Nephron (organoid): ENCODE data around the gene MED27.

Experiments used
- H3K27ac Mint-ChIP-seq, 3 experiments: 2 replicates each; pipeline ENCODE4 v1.8.0; 2020; ENCODE audit warnings: mixed read lengths in 3 of 3, mild to moderate bottlenecking in 2 of 3, moderate library complexity in 1 of 3
- H3K27me3 Mint-ChIP-seq: 2 replicates; pipeline ENCODE4 v1.8.0; 2021; ENCODE audit warnings: low read depth, mild to moderate bottlenecking, moderate library complexity, mixed read lengths
- H3K36me3 Mint-ChIP-seq: 2 replicates; pipeline ENCODE4 v1.8.0; 2020; ENCODE audit warnings: low read depth, mixed read lengths
- H3K4me1 Mint-ChIP-seq: 2 replicates; pipeline ENCODE4 v1.8.0; 2020; ENCODE audit warnings: mixed read lengths
- H3K4me3 Mint-ChIP-seq, 3 experiments: 2 replicates each; pipeline ENCODE4 v1.8.0; 2020; ENCODE audit warnings: mild to moderate bottlenecking in 3 of 3, mixed read lengths in 3 of 3, moderate library complexity in 2 of 3
- H3K9me3 Mint-ChIP-seq: 2 replicates; pipeline ENCODE4 v1.8.0; 2020; ENCODE audit warnings: mixed read lengths
- TF ChIP-seq, protein P1 (sequence below), 3 experiments: fragments of 200-600 bp; sonication (generic); IDR thresholded peaks; one replicate each; pipeline ENCODE4 v1.5.0; 2021; ENCODE audit warnings: antibody characterized with exemption in 3 of 3; ENCODE audit not compliant: unreplicated experiment in 3 of 3

Gene MED27

DNA sequence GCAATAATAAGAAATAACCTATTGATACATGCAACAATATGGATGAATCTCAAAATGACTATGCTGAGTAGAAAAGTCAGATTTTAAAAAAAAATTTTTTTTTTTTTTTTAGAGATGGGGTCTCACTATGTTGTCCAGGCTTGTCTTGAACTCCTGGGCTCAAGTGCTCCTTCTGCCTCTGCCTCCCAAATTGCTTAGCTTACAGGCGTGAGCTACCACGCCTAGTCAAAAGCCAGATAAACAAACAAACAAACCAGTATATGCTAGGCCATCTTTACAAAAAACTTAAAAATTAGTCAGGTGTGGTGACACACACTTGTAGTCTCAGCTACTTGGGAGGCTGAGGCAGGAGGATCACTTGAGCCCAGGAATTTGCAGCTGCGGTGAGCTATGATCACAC lies 79.0 kb downstream of the MED27 start:
- peaks cover 8% of the 10 kb centered on the region for H3K36me3 Mint-ChIP-seq
- peaks cover 48% of the 10 kb centered on the region for H3K4me1 Mint-ChIP-seq
- H3K4me3 Mint-ChIP-seq: no peak overlapping the region
- no peak overlapping the region for H3K27ac Mint-ChIP-seq
- no peaks in the 10 kb centered on the region for H3K9me3 Mint-ChIP-seq
- peaks cover 3% of the 10 kb centered on the region for H3K27me3 Mint-ChIP-seq
- TF ChIP-seq, protein P1, sequence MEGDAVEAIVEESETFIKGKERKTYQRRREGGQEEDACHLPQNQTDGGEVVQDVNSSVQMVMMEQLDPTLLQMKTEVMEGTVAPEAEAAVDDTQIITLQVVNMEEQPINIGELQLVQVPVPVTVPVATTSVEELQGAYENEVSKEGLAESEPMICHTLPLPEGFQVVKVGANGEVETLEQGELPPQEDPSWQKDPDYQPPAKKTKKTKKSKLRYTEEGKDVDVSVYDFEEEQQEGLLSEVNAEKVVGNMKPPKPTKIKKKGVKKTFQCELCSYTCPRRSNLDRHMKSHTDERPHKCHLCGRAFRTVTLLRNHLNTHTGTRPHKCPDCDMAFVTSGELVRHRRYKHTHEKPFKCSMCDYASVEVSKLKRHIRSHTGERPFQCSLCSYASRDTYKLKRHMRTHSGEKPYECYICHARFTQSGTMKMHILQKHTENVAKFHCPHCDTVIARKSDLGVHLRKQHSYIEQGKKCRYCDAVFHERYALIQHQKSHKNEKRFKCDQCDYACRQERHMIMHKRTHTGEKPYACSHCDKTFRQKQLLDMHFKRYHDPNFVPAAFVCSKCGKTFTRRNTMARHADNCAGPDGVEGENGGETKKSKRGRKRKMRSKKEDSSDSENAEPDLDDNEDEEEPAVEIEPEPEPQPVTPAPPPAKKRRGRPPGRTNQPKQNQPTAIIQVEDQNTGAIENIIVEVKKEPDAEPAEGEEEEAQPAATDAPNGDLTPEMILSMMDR (IDR thresholded peaks at IDR 0.05; ENCODE audit: unreplicated experiment in 3 of 3): no peak

DNA sequence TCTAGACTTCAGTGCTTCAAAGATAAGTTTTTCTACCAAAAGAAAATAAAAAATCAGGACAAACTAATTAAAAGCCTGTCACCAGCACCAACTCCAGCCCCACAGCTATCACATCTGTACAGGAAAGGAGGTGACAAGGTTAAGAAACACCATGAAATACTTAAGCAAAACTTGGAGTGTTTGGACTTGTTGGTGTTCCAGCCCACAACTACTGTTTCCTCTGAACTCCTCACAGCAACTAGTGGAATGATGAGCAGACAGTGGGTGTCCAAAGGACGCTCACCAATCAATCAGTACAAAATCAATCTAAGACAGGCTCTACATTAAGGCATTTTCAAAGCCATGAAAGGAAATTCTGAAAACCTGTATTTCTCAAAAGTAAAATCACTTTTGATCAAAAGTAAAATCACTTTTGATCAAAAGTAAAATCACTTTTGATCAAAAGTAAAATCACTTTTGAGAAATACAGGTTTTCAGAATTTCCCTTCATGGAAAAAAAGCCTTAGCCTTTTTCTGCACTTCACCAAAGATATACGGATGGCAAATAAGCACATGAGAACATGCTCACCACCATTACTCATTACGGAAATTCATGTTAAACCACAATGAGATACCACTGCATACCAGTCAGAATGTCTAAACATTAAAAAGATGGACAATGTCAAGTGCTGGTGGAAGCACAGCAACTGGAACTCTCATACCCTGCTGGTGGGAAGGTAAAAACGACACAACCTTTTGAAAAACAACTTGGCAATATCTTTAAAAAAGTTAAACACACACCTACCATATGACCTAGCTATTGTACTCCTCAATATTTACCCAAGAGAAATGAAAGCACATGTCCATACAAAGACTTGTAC lies 79.7 kb downstream of the MED27 start:
- Mint-ChIP-seq H3K4me3 (no peak overlapping the region), H3K9me3 (peaks cover 1% of the 10 kb centered on the region), H3K36me3 (peaks cover 14% of the 10 kb centered on the region), H3K27ac (no peak overlapping the region), H3K4me1 (peaks cover 41% of the 10 kb centered on the region), H3K27me3 (peaks cover 3% of the 10 kb centered on the region)
- TF ChIP-seq, protein P1 (IDR thresholded peaks at IDR 0.05; ENCODE audit: unreplicated experiment in 3 of 3): no peak

DNA sequence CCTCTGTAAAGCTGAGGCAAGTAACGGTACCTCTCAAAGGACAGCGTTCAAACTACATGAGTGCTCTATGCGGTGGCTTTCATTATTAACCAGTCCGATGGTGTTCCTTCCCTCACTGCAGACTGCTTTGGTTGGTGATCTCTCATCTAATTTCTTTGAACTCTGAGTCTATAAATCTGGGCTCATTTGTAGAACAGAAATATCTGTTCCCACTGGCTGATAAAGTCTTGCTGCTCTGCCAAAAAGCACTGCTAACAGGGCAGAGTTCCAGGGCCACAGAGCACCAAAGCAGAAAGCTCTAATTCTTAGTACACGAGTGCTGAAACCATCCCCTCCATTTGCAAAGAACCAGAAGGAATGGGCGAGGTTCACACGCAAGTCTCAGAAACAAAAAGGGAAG lies 81.9 kb downstream of the MED27 start:
- H3K4me3 Mint-ChIP-seq: peak overlapping the region in 2 of 3 experiments; percentile 34 to 54
- peaks cover 47% of the 10 kb centered on the region for H3K4me1 Mint-ChIP-seq
- TF ChIP-seq, protein P1 (IDR thresholded peaks at IDR 0.05; ENCODE audit: unreplicated experiment in 3 of 3): no peak
- peaks cover 3% of the 10 kb centered on the region for H3K9me3 Mint-ChIP-seq
- peaks cover 19% of the 10 kb centered on the region for H3K36me3 Mint-ChIP-seq
- H3K27ac Mint-ChIP-seq: peak overlapping the region; percentile 72 to 89 (median 78)
- H3K27me3 Mint-ChIP-seq: peaks cover 3% of the 10 kb centered on the region

DNA sequence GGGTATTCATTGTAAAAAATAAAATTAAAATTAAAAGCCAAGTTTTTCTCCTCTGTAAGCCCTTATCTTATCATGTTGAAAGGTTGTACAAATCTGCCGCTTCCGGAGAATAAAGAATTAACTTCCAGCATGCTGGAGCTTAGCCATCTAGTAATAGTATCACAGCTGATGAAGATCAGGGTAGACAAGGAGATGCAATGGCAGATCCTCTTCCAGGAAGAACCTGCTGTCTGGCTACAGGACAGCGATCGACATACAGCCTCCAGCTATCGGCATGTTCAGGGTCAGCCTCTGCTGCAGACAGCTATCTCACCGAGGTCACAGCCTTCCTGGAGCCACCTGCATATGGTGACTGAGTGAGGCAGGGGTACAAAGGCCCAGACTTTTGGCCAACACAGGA lies 82.6 kb downstream of the MED27 start:
- Mint-ChIP-seq H3K27me3 (peaks cover 3% of the 10 kb centered on the region), H3K4me1 (peaks cover 51% of the 10 kb centered on the region), H3K36me3 (peaks cover 19% of the 10 kb centered on the region), H3K27ac (peak overlapping the region; percentile 72 to 89 (median 78)), H3K4me3 (peak overlapping the region in 1 of 3 experiments; percentile 42), H3K9me3 (peaks cover 3% of the 10 kb centered on the region)
- TF ChIP-seq, protein P1 (IDR thresholded peaks at IDR 0.05; ENCODE audit: unreplicated experiment in 3 of 3): no peak

DNA sequence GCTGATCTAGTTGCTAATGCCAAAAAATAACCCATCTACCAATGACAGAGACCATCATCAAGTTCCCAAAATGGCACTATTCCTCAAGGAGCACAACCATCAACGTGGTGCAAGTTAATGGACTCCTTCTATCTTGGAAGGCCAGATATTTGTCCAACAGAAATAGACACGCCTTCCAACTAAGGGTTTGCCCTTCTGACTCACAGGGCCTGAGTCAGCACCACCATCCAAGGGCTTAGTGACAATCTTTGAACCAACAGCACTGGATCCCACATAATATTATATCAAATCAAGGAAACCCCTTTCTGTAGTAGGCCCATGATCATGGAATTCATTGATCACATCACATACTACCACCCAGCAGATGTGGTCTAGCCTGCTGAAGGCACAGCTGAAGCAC lies 84.3 kb downstream of the MED27 start:
- Mint-ChIP-seq H3K4me1 (peaks cover 61% of the 10 kb centered on the region), H3K27ac (no peak overlapping the region), H3K9me3 (peaks cover 3% of the 10 kb centered on the region), H3K27me3 (peaks cover 6% of the 10 kb centered on the region), H3K36me3 (peaks cover 19% of the 10 kb centered on the region), H3K4me3 (no peak overlapping the region)
- TF ChIP-seq, protein P1 (IDR thresholded peaks at IDR 0.05; ENCODE audit: unreplicated experiment in 3 of 3): no peak
